ENCODE results near the gene ATG16L2.

- TF ChIP-seq SRF (CRISPR knock-in tag; IDR thresholded peaks at IDR 0.05): peak in 1 of 2 experiments; percentile 44; a peak in 2 of 4 replicates
- peak; percentile 95 for TF ChIP-seq ATF7 (IDR thresholded peaks at IDR 0.05)
- TF ChIP-seq SREBF1 (IDR thresholded peaks at IDR 0.05; ENCODE audit: borderline replicate concordance, low read depth, low read length): no peak
- TF ChIP-seq ZNF444 (CRISPR knock-in tag; IDR thresholded peaks at IDR 0.05): no peak
- no peak for TF ChIP-seq TARDBP (IDR thresholded peaks at IDR 0.05)
- peak; percentile 97 for TF ChIP-seq ZBTB7A (IDR thresholded peaks at IDR 0.05; ENCODE audit: borderline replicate concordance, control insufficient read depth, low read depth, low read length)
- no peak for TF ChIP-seq ZNF146 (CRISPR knock-in tag; IDR thresholded peaks at IDR 0.05; ENCODE audit: unreplicated experiment)
- no peak for TF ChIP-seq MIER1 (IDR thresholded peaks at IDR 0.05; ENCODE audit: low read depth)
- TF ChIP-seq, protein P1, sequence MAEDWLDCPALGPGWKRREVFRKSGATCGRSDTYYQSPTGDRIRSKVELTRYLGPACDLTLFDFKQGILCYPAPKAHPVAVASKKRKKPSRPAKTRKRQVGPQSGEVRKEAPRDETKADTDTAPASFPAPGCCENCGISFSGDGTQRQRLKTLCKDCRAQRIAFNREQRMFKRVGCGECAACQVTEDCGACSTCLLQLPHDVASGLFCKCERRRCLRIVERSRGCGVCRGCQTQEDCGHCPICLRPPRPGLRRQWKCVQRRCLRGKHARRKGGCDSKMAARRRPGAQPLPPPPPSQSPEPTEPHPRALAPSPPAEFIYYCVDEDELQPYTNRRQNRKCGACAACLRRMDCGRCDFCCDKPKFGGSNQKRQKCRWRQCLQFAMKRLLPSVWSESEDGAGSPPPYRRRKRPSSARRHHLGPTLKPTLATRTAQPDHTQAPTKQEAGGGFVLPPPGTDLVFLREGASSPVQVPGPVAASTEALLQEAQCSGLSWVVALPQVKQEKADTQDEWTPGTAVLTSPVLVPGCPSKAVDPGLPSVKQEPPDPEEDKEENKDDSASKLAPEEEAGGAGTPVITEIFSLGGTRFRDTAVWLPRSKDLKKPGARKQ (CRISPR knock-in tag; IDR thresholded peaks at IDR 0.05): no peak
- peak; percentile 48; the same call in 1 of the 2 replicates for TF ChIP-seq ELF4 (CRISPR knock-in tag; IDR thresholded peaks at IDR 0.05)
- no peak for TF ChIP-seq CTCF (IDR thresholded peaks at IDR 0.05 in 2 of 3, conservative IDR thresholded peaks at IDR 0.05 in 1 of 3; ENCODE audit: insufficient read depth in 2 of 3, low read depth in 1 of 3, low read length in 3 of 3)
- TF ChIP-seq, protein P2, sequence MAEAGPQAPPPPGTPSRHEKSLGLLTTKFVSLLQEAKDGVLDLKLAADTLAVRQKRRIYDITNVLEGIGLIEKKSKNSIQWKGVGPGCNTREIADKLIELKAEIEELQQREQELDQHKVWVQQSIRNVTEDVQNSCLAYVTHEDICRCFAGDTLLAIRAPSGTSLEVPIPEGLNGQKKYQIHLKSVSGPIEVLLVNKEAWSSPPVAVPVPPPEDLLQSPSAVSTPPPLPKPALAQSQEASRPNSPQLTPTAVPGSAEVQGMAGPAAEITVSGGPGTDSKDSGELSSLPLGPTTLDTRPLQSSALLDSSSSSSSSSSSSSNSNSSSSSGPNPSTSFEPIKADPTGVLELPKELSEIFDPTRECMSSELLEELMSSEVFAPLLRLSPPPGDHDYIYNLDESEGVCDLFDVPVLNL (CRISPR knock-in tag; IDR thresholded peaks at IDR 0.05; ENCODE audit: low read depth): no peak
These were observed 37.9 kb upstream of the ATG16L2 start for GRCh38 chr11:72776117-72776843.

Measured in K562 (cell line).